GM12872 (cell line): ENCODE data around the gene PHACTR3.

Experiments used
- CTCF ChIP-seq: IDR thresholded peaks from 3 replicates; pipeline ENCODE4 v1.5.1; 2011; ENCODE audit warnings: low read depth, mild to moderate bottlenecking, low read length, moderate library complexity; ENCODE audit not compliant: insufficient read depth

Gene PHACTR3

GRCh38 chr20:59667131-59667530, 62.8 kb downstream of the PHACTR3 start:
- no peak for TF ChIP-seq CTCF

- TF ChIP-seq CTCF = no peak
These were observed 63.7 kb downstream of the PHACTR3 start for GRCh38 chr20:59667981-59668515.

- TF ChIP-seq CTCF = no peak
These were observed 64.8 kb downstream of the PHACTR3 start for GRCh38 chr20:59668926-59669850.

- no peak for TF ChIP-seq CTCF
These were observed 66.6 kb downstream of the PHACTR3 start for GRCh38 chr20:59670786-59671492.

- TF ChIP-seq CTCF = no peak
These were observed 67.5 kb downstream of the PHACTR3 start for GRCh38 chr20:59671661-59672471.

GRCh38 chr20:59672576-59672975, 68.2 kb downstream of the PHACTR3 start:
- no peak for TF ChIP-seq CTCF
